GM18498 (cell line): Measurements from ENCODE around the gene LDAH.

ENCODE experiments used
- ATAC-seq: cut with Tn5 transposase; IDR thresholded peaks from one replicate; pipeline ENCODE4 v1.9.1; 2021; ENCODE audit warnings: mild to moderate bottlenecking, moderate library complexity; ENCODE audit not compliant: unreplicated experiment

LDAH gene

DNA sequence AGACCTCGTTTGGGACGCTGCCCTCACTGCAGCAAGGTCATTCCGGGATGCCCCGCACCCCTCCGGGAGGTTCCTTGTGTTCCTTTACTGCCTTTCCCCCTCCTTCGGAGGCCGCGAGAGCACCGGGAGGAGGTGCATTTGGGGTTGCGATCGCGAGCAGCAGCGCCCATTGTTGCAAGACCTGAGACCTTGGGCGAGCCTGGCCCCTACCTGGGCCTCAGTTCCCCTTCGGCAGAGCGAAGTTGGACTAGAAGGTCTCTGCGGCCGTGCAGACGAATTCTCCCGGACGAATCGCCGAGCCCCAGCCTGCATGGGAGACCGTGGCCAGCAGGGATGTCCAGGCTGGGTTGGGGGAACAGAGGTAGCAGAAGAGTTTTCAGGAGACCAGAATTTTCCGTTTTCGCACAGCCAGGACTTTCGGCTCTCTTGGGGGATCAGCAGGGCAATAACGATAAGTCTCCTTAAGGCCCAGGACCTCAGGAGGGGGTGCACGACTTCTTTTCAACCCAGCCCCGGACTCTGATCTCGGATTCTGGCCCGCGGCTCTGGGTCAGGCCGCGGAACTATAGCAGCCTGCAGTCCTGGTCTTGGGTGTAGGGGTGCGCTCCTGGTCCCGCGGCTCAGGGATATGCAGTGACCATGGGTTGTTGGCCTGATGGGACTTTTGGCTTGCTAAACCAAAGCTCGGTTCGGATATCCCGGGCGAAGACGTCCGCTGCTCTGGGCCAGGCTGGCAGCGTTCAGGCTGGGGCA is 153.2 kb downstream of the LDAH start:
- no peak for ATAC-seq

- ATAC-seq, result no peak
These were observed 153.9 kb downstream of the LDAH start for GRCh38 chr2:20668871-20669475.

GRCh38 chr2:20668451-20668850 is 154.4 kb downstream of the LDAH start:
- no peak for ATAC-seq

DNA sequence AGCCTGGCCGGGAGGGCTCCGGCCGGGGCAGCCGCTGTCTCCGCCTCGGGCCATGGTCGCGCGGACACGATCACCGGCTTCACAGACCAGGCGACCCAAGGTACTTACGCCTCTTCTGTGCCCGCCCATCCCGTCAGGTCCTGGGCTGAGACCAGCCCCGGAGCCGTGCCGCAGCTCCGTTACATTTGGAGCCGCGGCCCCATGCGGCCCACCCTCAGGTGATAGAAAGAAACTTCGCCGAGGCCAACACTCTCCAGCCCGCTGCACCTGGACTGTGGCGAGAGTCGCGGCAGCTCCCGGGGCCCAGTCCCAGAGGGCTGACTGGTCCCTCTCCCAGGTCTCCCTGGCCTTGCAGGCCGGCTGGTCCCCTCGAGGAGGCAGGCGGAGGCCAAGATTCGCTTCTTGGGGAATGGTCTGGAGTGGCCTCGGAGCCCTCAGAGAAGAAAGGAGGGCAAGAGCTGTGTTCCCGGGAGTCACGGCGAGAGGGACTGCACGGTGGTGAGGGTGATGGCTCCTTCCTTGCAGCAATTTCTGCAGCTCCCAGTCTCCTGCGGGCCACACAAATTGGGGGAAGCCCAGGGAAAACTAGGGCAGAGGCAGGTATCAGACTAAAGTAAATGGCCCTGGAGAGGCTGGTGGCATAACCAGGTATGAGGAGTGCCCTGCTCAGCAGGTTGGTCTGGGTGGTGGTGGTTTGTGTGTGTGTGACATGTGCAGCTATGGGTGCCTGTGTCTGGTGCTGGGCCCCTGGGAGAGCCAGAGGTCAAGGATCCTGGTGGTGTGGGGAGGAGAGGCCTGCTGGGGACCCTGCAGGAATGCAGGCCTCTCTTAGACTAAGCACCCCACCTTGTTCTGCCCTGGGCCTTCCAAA is 155.1 kb downstream of the LDAH start:
- ATAC-seq, result no peak

DNA sequence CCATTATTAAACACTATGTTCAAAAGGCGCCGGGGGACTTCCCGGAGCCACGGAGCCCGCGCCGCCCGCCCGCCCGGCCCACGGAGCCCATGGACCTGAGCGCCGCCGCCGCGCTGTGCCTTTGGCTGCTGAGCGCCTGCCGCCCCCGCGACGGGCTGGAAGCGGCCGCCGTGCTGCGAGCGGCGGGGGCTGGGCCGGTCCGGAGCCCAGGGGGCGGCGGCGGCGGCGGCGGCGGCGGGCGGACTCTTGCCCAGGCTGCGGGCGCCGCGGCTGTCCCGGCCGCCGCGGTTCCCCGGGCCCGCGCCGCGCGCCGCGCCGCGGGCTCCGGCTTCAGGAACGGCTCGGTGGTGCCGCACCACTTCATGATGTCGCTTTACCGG is 155.8 kb downstream of the LDAH start:
- no peak for ATAC-seq

GRCh38 chr2:20666304-20667150 is 156.4 kb downstream of the LDAH start, which contains the start of gene GDF7:
TSS of gene GDF7 (plus strand) at chr2:20667144. CDS start at chr2:20667240, 96 bp downstream.
- ATAC-seq, result no peak

- ATAC-seq, result no peak
These were observed 156.9 kb downstream of the LDAH start for GRCh38 chr2:20666005-20666303.

GRCh38 chr2:20665243-20666004 is 157.5 kb downstream of the LDAH start:
- no peak for ATAC-seq

DNA sequence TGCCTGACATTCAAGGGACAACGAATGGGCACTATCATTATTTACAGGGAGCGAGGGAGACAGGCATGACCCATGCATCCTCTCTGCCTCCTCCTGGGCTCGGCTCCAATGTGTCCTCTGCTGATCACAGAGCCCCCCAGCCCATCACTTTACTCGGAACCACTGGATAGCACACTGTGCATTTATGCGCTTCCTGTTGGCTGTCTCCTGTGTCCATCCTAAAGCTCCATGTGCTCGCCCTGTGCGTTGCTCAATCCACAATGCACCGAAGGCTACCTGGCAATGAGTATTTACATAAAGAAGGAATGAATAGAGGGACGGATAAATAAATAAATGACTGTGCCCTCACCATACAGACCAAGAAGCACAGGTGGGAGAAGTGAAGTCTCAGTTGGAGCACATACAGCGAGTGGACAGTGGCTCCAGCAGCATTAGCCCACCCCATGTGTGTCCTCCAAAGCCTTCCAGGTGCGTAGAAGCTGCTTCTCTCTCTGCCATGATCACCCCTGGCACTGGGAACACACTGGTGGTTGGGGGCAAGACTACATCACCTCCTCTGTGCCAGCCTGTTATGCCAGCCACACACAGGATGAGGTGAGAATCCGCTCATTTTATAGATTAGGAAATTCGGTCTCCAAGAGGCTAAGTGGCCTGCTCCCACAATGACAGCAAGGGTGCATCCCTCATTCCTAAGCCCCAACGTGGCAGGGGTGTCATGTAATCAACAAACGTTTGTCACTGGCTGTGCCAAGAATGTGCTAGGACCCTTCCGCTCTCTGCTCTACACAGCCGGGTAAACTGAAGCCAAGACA is 158.3 kb downstream of the LDAH start:
- no peak for ATAC-seq

DNA sequence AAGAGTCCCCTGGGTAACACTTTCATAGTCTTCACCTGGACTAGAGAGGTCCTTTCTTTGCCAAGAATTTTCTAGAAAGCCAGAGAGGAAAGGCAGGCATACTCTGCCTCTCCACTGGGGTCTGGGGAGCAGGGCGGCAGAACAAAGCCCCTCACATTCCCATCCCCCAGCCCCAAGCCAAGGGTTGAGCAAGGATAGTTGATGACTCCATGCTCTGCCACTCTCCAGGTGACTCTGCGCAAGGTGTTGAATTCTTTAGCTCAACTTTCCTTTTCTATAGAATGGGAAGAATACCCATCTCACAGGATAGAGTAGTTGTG is 158.9 kb downstream of the LDAH start:
- ATAC-seq, result no peak

DNA sequence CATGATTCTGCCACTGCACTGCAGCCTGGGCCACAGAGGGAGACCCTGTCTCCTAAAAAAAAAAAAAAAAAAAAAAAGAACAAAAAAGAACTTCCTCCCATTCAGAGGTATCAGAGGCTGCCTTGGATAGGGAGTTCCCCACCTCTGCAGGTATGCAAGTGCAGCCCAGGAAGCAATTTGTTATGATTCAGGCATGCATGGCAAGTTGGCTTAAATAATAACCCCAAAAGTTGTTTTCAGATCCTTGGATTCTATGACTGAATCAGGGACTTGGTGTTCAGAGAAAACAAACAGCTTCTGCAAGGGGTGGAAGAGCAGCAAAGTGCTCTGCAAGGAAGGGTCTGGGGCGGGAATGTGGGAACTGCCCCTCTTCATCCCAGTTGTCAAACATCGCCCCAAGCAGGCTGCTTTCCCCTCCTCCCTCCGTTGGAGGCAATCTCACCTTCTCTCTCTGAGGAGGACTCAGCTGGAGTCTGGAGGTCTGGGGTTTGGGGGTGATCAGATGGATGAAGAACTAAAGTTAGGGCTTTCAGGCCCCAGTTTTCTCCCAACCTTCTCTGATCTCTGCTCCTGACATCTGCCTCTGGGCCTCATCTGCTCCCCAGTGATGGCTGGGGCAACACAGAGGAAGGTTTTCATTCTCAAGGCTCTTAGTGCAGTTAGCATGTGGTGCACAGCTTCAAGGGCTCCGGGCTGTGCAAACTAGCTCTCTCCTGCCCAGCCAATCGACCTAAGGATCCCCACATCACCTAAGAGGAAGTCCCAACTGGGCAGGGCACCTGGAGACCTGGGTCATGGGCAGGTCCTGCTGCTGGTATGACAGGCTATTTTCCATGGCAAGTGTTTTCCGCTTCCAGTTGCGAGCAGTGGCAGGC is 159.5 kb downstream of the LDAH start:
- ATAC-seq, result no peak

DNA sequence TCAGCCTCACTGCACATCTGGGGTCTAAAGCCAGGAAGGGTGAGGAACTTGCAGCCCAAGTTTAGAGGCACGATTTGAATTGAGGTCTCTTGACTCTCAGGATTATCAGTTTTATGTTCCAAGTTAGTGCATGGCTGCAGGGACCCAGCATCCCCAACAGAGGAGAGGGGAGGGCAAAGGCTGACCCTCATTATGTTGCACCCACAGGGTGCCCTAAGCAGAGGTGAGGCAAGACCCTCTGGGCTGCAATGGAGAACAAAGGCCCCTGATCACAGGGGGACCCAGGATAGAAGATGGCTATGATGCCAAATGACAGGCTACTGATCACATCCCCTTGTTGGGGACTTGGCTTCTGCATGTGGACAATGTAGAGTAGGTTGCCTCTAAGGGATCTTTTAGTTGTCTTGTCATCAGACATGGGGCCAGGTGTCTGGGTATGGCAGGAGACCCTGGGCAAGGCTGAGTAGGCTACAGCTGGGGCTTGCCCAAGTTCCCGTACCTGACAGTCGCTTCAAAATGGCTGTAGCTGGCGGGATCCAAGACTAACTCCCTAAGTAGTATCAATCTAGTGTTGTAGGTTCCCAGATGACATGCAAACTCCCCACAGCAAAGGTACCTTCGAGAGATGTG is 160.5 kb downstream of the LDAH start:
- ATAC-seq, result no peak

DNA sequence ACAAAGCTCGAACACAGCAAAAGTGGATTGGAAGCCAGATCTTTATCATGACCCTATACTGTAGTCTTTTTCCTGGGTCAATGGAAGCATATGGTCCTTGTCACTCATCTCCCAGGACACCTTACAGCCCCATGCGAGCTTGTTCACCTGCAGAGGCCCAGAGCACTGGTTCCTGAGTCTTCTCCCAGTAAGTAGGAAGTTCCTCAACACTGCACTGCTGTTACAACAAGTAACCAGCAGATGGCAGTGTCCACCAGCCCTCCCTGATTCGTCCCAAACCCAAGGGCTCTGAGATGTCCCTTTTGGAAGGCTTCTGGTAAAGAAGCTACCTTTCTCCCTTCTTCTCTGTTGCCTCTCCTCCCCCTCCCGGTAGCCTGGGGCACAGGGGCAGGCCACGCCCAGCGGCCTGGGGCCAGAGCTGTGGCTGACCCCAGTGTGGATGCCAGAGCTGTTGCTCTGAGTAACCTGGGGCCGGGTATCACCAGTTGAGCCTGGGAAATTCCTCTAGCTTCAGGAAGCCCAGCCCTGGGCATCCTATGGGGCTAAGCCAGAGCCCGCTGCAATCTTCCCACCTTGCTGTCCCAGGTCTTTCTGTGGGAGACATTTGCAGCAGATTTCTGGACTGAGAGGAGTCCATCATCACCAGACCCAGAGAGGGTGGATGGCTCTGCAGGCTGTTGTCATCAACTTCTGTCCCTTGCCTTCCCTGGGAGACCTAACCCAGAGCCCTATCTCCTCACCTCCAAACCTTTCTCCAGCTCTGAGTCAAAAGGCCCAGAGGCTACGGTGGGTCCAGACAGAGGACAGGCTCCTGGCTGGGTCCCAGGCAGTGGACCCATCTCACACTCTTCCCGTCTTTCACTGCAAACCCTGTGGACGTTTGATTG is 161.2 kb downstream of the LDAH start:
- ATAC-seq, result peak; percentile 67

GRCh38 chr2:20660506-20661420 is 162.1 kb downstream of the LDAH start:
- no peak for ATAC-seq

DNA sequence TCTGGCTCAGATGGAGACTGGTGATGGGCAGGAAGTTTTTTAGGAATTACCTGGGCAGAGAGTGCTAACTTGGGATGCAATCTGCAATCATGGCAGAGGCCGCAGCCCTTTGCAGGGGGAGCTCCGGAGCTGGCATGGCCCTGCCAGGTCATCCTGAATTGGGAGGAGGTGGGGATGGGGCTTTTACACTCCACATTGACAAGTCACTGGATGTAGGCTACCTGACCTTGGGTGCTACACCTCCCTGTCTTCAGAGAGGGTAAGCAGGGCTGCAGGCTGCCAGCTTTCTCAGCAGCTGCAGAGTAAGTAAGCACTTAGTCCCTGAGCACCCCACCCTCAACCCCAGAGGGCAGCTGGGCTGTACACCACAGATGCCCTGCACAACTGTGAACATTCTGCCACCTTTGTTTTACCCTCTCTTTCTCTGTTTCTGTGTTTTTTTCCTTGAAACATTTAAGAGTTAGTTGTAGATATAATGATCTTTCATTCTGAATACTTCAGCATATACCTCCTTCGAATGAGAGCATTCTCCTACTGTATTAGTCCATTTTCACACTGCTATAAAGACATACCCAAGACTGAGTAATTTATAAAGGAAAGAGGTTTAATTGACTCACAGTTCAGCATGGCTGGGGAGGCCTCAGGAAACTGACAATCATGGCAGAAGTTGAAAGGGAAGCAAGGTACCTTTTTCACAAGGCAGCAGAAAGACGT is 165.2 kb downstream of the LDAH start:
- ATAC-seq, result no peak
